Measurements from ENCODE around the gene GIMAP2.

DNA sequence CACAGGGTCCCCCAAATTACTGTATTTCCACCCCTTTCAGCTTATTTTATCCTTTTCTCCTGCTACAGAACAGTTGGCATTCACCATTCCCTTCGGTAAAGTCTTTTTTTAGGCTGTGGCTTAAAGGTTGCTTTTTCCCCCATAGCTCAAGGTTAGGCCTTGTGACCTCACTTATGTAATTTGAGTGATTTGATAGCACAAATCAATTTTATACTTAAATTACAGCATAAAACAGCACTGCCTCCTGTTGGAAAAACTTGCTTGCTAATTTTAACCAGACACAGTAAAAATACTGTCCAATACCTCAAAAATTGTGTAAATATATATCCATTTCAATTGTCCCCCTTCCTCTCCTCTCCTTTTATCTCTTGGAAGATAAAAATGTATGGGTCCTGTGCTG is 38.0 kb downstream of the GIMAP2 start:
- no peak for TF ChIP-seq YY1 (IDR thresholded peaks at IDR 0.05; ENCODE audit: insufficient read depth, insufficient read length)
- no peak for TF ChIP-seq SUZ12 (IDR thresholded peaks at IDR 0.05; ENCODE audit: extremely low read depth, insufficient read depth, insufficient read length)

Measured in NT2/D1 (cell line).